ENCODE measurements around the gene CTR9.
A peak's percentile ranks its signal among the peaks of the same experiment; 100 is the strongest.

The CTR9 gene

DNA sequence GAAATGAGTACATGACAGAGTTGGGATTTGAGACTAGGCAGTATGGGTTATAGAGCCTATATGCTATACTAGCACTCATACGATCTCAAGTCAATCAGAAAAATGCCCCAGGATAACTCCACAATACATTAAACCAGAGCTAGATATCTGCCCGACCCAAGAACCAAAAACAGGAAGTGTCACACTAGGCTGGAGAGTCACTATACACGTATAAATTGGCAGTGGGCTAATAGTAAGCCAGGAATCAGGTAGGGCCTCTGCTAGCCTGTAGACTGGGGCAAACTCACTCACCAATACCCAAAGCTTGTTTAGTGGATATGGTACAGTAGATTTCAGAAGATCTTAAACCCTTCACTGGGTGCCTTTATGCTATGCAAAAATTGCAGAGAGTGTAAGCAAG lies 73.8 kb downstream of the CTR9 start:
- DNase-seq = peak; percentile 76

DNA sequence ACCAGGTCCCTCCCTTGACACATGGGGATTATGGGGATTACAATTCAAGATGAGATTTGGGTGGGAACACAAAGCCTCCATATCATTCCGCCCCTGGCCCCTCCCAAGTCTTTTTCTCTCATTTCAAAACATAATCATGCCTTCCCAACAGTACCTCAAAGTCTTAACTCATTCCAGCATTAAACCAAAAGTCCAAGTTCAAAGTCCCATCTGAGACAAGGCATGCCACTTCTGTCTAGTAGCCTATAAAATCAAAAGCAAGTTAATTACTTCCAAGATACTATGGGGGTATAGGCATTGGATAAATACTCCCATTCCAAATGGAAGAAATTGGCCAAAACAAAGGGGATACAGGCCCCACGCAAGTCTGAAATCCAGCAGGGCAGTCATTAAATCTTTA lies 77.4 kb downstream of the CTR9 start:
- DNase-seq = no peak

DNA sequence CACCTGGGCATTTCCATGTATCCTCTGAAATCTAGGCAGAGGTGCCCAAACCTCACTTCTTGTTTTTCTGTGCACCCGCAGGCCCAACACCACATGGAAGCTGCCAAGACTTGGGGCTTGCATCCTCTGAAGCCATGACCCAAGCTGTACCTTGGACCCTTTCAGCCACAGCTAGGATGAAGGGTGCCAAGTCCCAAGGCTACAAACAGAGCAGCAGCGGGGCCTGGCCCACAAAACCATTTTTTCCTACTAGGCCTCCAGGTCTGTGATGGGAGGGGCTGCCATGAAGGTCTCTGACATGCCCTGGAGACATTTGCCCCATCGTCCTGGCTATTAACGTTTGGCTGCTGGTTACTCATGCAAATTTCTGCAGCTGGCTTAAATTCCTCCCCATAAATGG lies 78.1 kb downstream of the CTR9 start:
- DNase-seq = no peak

Measured in hematopoietic multipotent progenitor cell treated with erythropoietin and hydrocortisone succinate and interleukin-3 and kit ligand, for 4 days (in vitro differentiated cells).